OCI-LY1 (cell line): ENCODE measurements around the gene ARL2BP.

Source experiments
- CTCF ChIP-seq: fragments of 200-600 bp; sonication (generic), shearing (Covaris generic); IDR thresholded peaks from 2 replicates; pipeline ENCODE4 v1.5.1; 2017; ENCODE audit warnings: mild to moderate bottlenecking, antibody characterized with exemption, low read length, moderate library complexity, mixed read lengths
- EZH2 ChIP-seq: fragments of 200-600 bp; sonication (generic), shearing (Covaris generic); IDR thresholded peaks from 2 replicates; pipeline ENCODE4 v1.8.0; 2017; ENCODE audit warnings: borderline replicate concordance, mixed run types, mild to moderate bottlenecking, antibody characterized with exemption, low read length, moderate library complexity, mixed read lengths

GRCh38 chr16:57236022-57236350 is 9.1 kb upstream of the ARL2BP start:
- TF ChIP-seq CTCF (no peak), EZH2 (no peak)
